ENCODE measurements around the gene C19orf12. TPM values are rescaled to one million over a fixed set of nuclear protein-coding genes. Genes with fewer than 3 reads are reported as not detected.

Gene C19orf12
- total and polyA plus RNA-seq, 2 experiments from 2014 or later, result 11.4 to 17.2 TPM

GRCh38 chr19:29759359-29759758 is 44.3 kb upstream of the C19orf12 start:
- Mint-ChIP-seq H3K27me3 (ENCODE audit: insufficient read depth, low read depth, poor library complexity) (peaks cover 5% of the 10 kb centered on the region), H3K4me1 (peaks cover 6% of the 10 kb centered on the region; the same call in 1 of the 3 replicates), H3K9me3 (no peaks in the 10 kb centered on the region), H3K4me3 (no peak overlapping the region), H3K36me3 (ENCODE audit: low read depth) (no peaks in the 10 kb centered on the region), H3K27ac (no peak overlapping the region)
- Histone ChIP-seq H3K36me3 (ENCODE audit: insufficient read depth) (no peaks in the 10 kb centered on the region), H3K4me1 (ENCODE audit: insufficient read depth) (no peaks in the 10 kb centered on the region), H3K4me3 (no peak overlapping the region), H3K27ac (ENCODE audit: low read depth) (no peak overlapping the region), H2AFZ (no peak overlapping the region), H3K79me2 (replicated peaks; ENCODE audit: insufficient read depth) (no peaks in the 10 kb centered on the region), H3K9me2 (ENCODE audit: insufficient read depth) (no peaks in the 10 kb centered on the region), H3F3A (replicated peaks; ENCODE audit: low read depth) (no peaks in the 10 kb centered on the region), H3K27me3 (ENCODE audit: insufficient read depth) (no peaks in the 10 kb centered on the region), H3K4me2 (no peak overlapping the region), H4K20me1 (replicated peaks; ENCODE audit: insufficient read depth) (no peaks in the 10 kb centered on the region)
- no peak for DNase-seq (ENCODE audit: low spot score)
- TF ChIP-seq ZNF462 (CRISPR knock-in tag; IDR thresholded peaks at IDR 0.05) (no peak), CREB1 (CRISPR knock-in tag; IDR thresholded peaks at IDR 0.05; ENCODE audit: low read depth) (no peak), JUNB (IDR thresholded peaks at IDR 0.05; ENCODE audit: unreplicated experiment) (no peak), ZNF114 (CRISPR knock-in tag; IDR thresholded peaks at IDR 0.05) (no peak), POLR2AphosphoS5 (IDR thresholded peaks at IDR 0.05; ENCODE audit: low read depth) (no peak), NANOG (IDR thresholded peaks at IDR 0.05; ENCODE audit: borderline replicate concordance) (no peak), EZH2 (IDR thresholded peaks at IDR 0.05; ENCODE audit: low read depth, unreplicated experiment) (no peak), EZH2phosphoT487 (IDR thresholded peaks at IDR 0.05; ENCODE audit: unreplicated experiment) (no peak), ZNF331 (CRISPR knock-in tag; IDR thresholded peaks at IDR 0.05; ENCODE audit: low read depth) (no peak)
- TF ChIP-seq, protein P1, sequence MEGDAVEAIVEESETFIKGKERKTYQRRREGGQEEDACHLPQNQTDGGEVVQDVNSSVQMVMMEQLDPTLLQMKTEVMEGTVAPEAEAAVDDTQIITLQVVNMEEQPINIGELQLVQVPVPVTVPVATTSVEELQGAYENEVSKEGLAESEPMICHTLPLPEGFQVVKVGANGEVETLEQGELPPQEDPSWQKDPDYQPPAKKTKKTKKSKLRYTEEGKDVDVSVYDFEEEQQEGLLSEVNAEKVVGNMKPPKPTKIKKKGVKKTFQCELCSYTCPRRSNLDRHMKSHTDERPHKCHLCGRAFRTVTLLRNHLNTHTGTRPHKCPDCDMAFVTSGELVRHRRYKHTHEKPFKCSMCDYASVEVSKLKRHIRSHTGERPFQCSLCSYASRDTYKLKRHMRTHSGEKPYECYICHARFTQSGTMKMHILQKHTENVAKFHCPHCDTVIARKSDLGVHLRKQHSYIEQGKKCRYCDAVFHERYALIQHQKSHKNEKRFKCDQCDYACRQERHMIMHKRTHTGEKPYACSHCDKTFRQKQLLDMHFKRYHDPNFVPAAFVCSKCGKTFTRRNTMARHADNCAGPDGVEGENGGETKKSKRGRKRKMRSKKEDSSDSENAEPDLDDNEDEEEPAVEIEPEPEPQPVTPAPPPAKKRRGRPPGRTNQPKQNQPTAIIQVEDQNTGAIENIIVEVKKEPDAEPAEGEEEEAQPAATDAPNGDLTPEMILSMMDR (conservative IDR thresholded peaks at IDR 0.05; ENCODE audit: low read depth in 2 of 2), result no peak
- TF ChIP-seq, protein P2, sequence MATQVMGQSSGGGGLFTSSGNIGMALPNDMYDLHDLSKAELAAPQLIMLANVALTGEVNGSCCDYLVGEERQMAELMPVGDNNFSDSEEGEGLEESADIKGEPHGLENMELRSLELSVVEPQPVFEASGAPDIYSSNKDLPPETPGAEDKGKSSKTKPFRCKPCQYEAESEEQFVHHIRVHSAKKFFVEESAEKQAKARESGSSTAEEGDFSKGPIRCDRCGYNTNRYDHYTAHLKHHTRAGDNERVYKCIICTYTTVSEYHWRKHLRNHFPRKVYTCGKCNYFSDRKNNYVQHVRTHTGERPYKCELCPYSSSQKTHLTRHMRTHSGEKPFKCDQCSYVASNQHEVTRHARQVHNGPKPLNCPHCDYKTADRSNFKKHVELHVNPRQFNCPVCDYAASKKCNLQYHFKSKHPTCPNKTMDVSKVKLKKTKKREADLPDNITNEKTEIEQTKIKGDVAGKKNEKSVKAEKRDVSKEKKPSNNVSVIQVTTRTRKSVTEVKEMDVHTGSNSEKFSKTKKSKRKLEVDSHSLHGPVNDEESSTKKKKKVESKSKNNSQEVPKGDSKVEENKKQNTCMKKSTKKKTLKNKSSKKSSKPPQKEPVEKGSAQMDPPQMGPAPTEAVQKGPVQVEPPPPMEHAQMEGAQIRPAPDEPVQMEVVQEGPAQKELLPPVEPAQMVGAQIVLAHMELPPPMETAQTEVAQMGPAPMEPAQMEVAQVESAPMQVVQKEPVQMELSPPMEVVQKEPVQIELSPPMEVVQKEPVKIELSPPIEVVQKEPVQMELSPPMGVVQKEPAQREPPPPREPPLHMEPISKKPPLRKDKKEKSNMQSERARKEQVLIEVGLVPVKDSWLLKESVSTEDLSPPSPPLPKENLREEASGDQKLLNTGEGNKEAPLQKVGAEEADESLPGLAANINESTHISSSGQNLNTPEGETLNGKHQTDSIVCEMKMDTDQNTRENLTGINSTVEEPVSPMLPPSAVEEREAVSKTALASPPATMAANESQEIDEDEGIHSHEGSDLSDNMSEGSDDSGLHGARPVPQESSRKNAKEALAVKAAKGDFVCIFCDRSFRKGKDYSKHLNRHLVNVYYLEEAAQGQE (IDR thresholded peaks at IDR 0.05; ENCODE audit: unreplicated experiment), result no peak
- TF ChIP-seq, protein P3, sequence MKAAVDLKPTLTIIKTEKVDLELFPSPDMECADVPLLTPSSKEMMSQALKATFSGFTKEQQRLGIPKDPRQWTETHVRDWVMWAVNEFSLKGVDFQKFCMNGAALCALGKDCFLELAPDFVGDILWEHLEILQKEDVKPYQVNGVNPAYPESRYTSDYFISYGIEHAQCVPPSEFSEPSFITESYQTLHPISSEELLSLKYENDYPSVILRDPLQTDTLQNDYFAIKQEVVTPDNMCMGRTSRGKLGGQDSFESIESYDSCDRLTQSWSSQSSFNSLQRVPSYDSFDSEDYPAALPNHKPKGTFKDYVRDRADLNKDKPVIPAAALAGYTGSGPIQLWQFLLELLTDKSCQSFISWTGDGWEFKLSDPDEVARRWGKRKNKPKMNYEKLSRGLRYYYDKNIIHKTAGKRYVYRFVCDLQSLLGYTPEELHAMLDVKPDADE (IDR thresholded peaks at IDR 0.05), result no peak
- ATAC-seq, result no peak
